ENCODE measurements around the gene TRAK1.

The TRAK1 gene

DNA sequence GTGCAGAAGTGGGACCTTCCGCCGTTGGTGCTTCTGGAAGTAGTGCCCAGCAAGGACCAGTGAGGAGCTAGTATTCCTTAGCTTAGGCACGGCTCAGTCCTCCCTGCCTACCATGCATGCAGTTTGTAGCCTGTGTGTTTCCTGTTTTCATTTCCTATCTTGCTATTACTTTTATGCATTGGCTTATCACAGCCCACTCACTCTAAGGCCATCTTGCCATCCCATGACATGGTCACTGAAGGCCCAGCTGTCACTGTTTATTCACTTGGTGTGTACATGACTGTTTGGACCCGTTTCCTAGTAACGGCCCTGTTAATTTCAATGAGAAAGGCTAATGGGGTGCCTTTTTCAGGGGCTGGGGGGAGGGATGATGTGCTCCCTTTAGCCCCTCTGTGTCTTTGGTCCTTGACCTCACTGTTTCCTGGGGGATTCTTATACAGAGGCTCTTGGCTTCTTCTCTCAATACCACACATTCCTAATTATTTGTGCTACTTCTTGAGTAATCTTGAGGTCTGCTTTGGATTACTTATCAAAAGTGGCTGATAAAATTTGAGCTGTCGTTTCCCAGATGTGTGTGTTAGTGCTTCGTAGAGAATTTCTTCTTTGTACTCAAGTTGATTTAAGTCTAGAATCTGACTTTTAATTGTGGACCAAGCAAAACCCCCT lies 24.5 kb upstream of the TRAK1 start:
- Histone ChIP-seq H3K4me3 (ENCODE audit: low read depth, low read length) (no peak overlapping the region), H3K9me3 (no peaks in the 10 kb centered on the region), H3K4me1 (no peaks in the 10 kb centered on the region), H3K36me3 (no peaks in the 10 kb centered on the region), H3K27me3 (no peaks in the 10 kb centered on the region)
- TF ChIP-seq, protein P1, sequence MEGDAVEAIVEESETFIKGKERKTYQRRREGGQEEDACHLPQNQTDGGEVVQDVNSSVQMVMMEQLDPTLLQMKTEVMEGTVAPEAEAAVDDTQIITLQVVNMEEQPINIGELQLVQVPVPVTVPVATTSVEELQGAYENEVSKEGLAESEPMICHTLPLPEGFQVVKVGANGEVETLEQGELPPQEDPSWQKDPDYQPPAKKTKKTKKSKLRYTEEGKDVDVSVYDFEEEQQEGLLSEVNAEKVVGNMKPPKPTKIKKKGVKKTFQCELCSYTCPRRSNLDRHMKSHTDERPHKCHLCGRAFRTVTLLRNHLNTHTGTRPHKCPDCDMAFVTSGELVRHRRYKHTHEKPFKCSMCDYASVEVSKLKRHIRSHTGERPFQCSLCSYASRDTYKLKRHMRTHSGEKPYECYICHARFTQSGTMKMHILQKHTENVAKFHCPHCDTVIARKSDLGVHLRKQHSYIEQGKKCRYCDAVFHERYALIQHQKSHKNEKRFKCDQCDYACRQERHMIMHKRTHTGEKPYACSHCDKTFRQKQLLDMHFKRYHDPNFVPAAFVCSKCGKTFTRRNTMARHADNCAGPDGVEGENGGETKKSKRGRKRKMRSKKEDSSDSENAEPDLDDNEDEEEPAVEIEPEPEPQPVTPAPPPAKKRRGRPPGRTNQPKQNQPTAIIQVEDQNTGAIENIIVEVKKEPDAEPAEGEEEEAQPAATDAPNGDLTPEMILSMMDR (IDR thresholded peaks at IDR 0.05; ENCODE audit: low read depth, low read length): no peak
- no peak for DNase-seq

DNA sequence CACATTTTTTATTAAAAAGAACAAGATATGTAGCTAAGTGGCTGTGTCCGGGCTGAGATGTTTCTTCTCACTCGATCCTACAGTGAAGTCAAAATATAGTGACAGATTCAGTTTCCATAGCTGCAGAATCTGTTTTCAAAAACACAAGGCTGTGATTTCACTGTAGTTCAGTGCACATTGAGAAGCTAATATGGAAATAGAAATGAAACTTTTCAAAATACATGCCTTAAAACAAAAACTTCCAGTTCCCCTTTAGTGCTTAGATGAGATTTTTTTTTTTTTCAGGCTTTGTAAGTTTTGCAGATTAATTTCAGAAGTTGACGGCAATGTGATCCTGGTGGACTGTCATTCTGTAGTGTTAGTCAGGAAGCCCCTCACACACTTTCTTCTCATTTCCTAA lies 23.8 kb upstream of the TRAK1 start:
- no peak for DNase-seq

DNA sequence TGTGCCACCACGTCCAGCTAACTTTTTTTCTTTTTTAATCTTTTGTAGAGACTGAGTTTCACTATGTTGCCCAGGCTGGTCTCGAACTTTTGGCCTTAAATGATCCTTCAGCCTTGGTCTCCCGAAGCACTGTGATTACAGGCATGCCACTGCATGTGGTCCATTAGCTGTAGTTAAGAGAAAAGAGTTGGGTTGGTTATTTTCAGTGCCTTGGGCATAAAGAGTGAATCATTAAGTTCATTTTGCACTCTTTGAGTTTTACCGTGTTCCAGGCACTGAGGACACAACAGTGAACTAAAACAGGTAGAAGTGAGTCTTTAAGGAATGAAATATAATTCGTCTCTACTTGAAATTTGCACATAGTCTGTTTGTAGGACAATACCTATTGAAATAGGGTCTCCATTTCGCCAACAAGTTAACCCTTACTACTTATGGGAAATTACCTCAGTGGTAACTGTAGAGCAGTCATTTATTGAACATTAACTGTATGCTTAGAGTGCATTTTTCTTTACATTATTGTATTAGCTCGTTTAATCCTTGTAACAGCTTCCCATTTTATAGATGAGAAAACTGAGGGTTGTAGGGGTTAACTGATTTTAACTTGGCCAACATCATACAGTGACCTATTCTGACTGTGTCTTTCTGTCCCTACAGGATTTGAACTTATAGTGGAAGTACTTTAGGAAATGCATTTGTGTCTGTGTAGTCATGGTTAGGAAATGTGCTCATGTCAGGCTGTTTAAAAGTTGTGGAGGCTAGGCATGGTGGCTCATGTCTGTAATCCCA lies 22.7 kb upstream of the TRAK1 start:
- no peaks in the 10 kb centered on the region for H3K36me3 ChIP-seq
- DNase-seq: no peak
- no peaks in the 10 kb centered on the region for H3K9me3 ChIP-seq
- no peak overlapping the region for H3K4me3 ChIP-seq (ENCODE audit: low read depth, low read length)
- H3K4me1 ChIP-seq: no peaks in the 10 kb centered on the region; the same call in 1 of the 2 replicates
- TF ChIP-seq, protein P1 (IDR thresholded peaks at IDR 0.05; ENCODE audit: low read depth, low read length): no peak
- no peaks in the 10 kb centered on the region for H3K27me3 ChIP-seq

More for the DNA sequence above, 23.8 kb upstream of the TRAK1 start:
- TF ChIP-seq, protein P1 (IDR thresholded peaks at IDR 0.05; ENCODE audit: low read depth, low read length): no peak
- no peaks in the 10 kb centered on the region for H3K27me3 ChIP-seq
- H3K9me3 ChIP-seq: no peaks in the 10 kb centered on the region
- no peak overlapping the region for H3K4me3 ChIP-seq (ENCODE audit: low read depth, low read length)
- no peaks in the 10 kb centered on the region for H3K36me3 ChIP-seq
- no peaks in the 10 kb centered on the region for H3K4me1 ChIP-seq

DNA sequence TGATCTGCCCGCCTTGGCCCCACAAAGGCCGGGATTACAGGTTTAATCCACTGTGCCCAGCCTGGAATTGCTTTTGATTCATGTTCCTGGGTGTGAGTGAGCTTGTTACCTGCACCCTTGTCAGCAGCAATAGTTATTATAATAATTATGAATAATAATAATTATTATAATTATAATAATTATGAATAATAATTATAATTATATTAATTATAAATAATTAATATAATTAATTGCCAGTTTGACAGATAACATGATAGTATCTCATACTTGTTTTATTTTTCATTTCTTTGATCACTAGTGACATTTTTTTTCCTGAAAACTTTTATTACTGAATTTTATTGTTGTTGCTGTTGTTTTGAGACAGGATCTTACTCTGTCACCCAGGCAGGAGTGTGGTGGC lies 21.1 kb upstream of the TRAK1 start:
- TF ChIP-seq, protein P1 (IDR thresholded peaks at IDR 0.05; ENCODE audit: low read depth, low read length): no peak
- Histone ChIP-seq H3K9me3 (no peaks in the 10 kb centered on the region), H3K36me3 (no peaks in the 10 kb centered on the region), H3K4me1 (no peaks in the 10 kb centered on the region; the same call in 1 of the 2 replicates), H3K27me3 (no peaks in the 10 kb centered on the region), H3K4me3 (ENCODE audit: low read depth, low read length) (no peak overlapping the region)
- no peak for DNase-seq

DNA sequence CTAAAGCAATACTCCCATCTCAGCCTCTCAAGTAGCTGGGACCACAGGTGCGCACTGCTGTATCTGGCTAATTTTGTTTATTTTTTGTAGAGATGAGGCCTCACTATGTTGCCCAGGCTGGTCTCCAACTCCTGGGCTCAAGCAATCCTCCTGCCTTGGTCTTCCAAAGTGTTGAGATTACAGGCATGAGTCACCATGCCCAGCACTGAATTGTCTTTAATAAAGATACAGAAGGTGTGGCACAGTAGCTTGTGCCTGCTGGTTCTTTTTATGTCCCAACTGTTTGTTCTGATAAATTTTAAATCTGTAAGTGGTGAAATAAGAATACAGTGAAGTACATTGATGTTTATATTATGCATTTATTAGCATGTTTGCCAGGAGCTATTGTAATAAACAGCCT lies 20.6 kb upstream of the TRAK1 start:
- no peaks in the 10 kb centered on the region; the same call in 1 of the 2 replicates for H3K4me1 ChIP-seq

More for the DNA sequence above, 20.6 kb upstream of the TRAK1 start:
- Histone ChIP-seq H3K4me3 (ENCODE audit: low read depth, low read length) (no peak overlapping the region), H3K36me3 (no peaks in the 10 kb centered on the region), H3K27me3 (no peaks in the 10 kb centered on the region), H3K9me3 (no peaks in the 10 kb centered on the region)
- DNase-seq: no peak
- TF ChIP-seq, protein P1 (IDR thresholded peaks at IDR 0.05; ENCODE audit: low read depth, low read length): no peak
